SK-N-SH (cell line): Measurements from ENCODE around the gene LMX1A. TPM values are rescaled to one million over a fixed set of nuclear protein-coding genes. Genes with fewer than 3 reads are reported as not detected.
A peak's percentile ranks its signal among the peaks of the same experiment; 100 is the strongest.

ENCODE experiments used
- CTCF ChIA-PET: fragments of 300-600, 350-600 bp; formaldehyde crosslinking; extraction: SDS; loops from one replicate; lab custom pipeline; 2021; lab: Yijun Ruan, JAX
- POLR2A ChIA-PET: fragments of 350-600 bp; sonication (Branson Sonifier 250); formaldehyde crosslinking; extraction: SDS; loops from one replicate; lab custom pipeline; 2020; ENCODE audit warnings: antibody characterized with exemption, inconsistent platforms; lab: Yijun Ruan, JAX
- DNase-seq: peaks from one replicate; pipeline ENCODE4 v3.0.0; 2012
- H2AFZ ChIP-seq: fragments of 200-600 bp; sonication (generic); 2 replicates; pipeline ENCODE4 v1.8.1; 2016; ENCODE audit warnings: antibody characterized with exemption, mild to moderate bottlenecking, low read depth
- H3F3A ChIP-seq: fragments of 200-600 bp; sonication (generic); replicated peaks from 2 replicates; pipeline ENCODE3; 2016; ENCODE audit warnings: antibody characterized with exemption, mild to moderate bottlenecking; ENCODE audit not compliant: insufficient read depth
- H3K27ac ChIP-seq, 2 experiments: fragments of 200-500 bp in 1 of 2; fragments of 200-600 bp in 1 of 2; sonication (Bioruptor generic) in 1 of 2; sonication (generic), shearing (Covaris generic) in 1 of 2; 2 replicates each; pipeline versions ENCODE4 v1.5.1 to v1.6.1; 2014 to 2016; ENCODE audit warnings: low read depth in 2 of 2, inconsistent platforms in 1 of 2, low read length in 1 of 2, mild to moderate bottlenecking in 1 of 2, mixed read lengths in 1 of 2
- H3K27me3 ChIP-seq: fragments of 200-600 bp; sonication (generic), shearing (Covaris generic); 2 replicates; pipeline ENCODE4 v1.6.1; 2016; ENCODE audit warnings: mixed run types; ENCODE audit not compliant: insufficient read depth
- H3K36me3 ChIP-seq, 2 experiments: fragments of 200-500 bp in 1 of 2; fragments of 200-600 bp in 1 of 2; sonication (Bioruptor generic) in 1 of 2; sonication (generic) in 1 of 2; replicated peaks in 1 of 2; 2 replicates each; pipeline versions ENCODE3 to v1.5.1; 2014 to 2016; ENCODE audit warnings: low read length in 1 of 2, mild to moderate bottlenecking in 1 of 2; ENCODE audit not compliant: insufficient read depth in 2 of 2, control insufficient read depth in 1 of 2
- H3K4me1 ChIP-seq, 2 experiments: fragments of 200-500 bp in 1 of 2; fragments of 200-600 bp in 1 of 2; sonication (Bioruptor generic) in 1 of 2; sonication (generic), shearing (Covaris generic) in 1 of 2; 2 replicates each; pipeline versions ENCODE4 v1.5.1 to v1.6.1; 2014 to 2016; ENCODE audit warnings: low read depth in 1 of 2, low read length in 1 of 2, mixed run types in 1 of 2; ENCODE audit not compliant: insufficient read depth in 2 of 2, control insufficient read depth in 1 of 2
- H3K4me2 ChIP-seq: fragments of 200-600 bp; sonication (generic), shearing (Covaris generic); 2 replicates; pipeline ENCODE4 v1.6.1; 2017; ENCODE audit warnings: mixed run types
- H3K4me3 ChIP-seq, 2 experiments: fragments of 200-500 bp in 1 of 2; fragments of 200-600 bp in 1 of 2; sonication (Bioruptor generic) in 1 of 2; sonication (generic), shearing (Covaris generic) in 1 of 2; 2 replicates each; pipeline versions ENCODE4 v1.5.1 to v1.8.1; 2014 to 2016; ENCODE audit warnings: low read depth in 2 of 2, inconsistent platforms in 1 of 2, low read length in 1 of 2, mild to moderate bottlenecking in 1 of 2, mixed read lengths in 1 of 2, moderate library complexity in 1 of 2
- H3K79me2 ChIP-seq: fragments of 200-600 bp; sonication (generic); 2 replicates; pipeline ENCODE4 v1.8.1; 2017; ENCODE audit warnings: mild to moderate bottlenecking; ENCODE audit not compliant: insufficient read depth
- H3K9ac ChIP-seq: fragments of 200-600 bp; sonication (generic); 2 replicates; pipeline ENCODE4 v1.6.1; 2017; ENCODE audit warnings: mixed run types
- H3K9me2 ChIP-seq: fragments of 200-600 bp; sonication (generic); 2 replicates; pipeline ENCODE4 v1.6.1; 2017; ENCODE audit warnings: mixed run types
- H3K9me3 ChIP-seq: fragments of 200-600 bp; sonication (generic); 2 replicates; pipeline ENCODE4 v1.6.1; 2017; ENCODE audit warnings: mixed run types, mild to moderate bottlenecking, moderate library complexity
- H4K20me1 ChIP-seq: fragments of 200-600 bp; sonication (generic); 2 replicates; pipeline ENCODE4 v1.6.1; 2017; ENCODE audit warnings: mild to moderate bottlenecking, mixed run types; ENCODE audit not compliant: insufficient read depth
- CHD2 ChIP-seq: fragments of 150-350 bp; IDR thresholded peaks from 2 replicates; pipeline ENCODE4 v1.6.1; 2018; ENCODE audit warnings: low read length; ENCODE audit not compliant: partially characterized antibody
- EP300 ChIP-seq, 2 experiments: IDR thresholded peaks; 2 replicates each; pipeline versions ENCODE4 v1.4.0 to v1.6.1; 2012; ENCODE audit warnings: borderline replicate concordance in 1 of 2, low read depth in 1 of 2, low read length in 1 of 2
- FOSL2 ChIP-seq: IDR thresholded peaks from 2 replicates; pipeline ENCODE4 v1.4.0; 2012; ENCODE audit warnings: low read depth, mild to moderate bottlenecking, moderate library complexity, borderline replicate concordance
- FOXJ3 ChIP-seq: sonication (generic); formaldehyde crosslinking; IDR thresholded peaks from 2 replicates; pipeline ENCODE4 v1.5.1; 2020; ENCODE audit warnings: mild to moderate bottlenecking, missing genetic modification reagents
- FOXM1 ChIP-seq: IDR thresholded peaks from 2 replicates; pipeline ENCODE4 v1.4.0; 2012; ENCODE audit warnings: low read depth, mild to moderate bottlenecking
- MEF2A ChIP-seq: IDR thresholded peaks from 2 replicates; pipeline ENCODE4 v1.4.0; 2012; ENCODE audit warnings: low read depth, borderline replicate concordance
- MXI1 ChIP-seq: IDR thresholded peaks from 2 replicates; pipeline ENCODE4 v1.6.1; 2012; ENCODE audit warnings: mild to moderate bottlenecking, low read depth, low read length, improper control_type of control experiment
- RAD21 ChIP-seq: IDR thresholded peaks from 2 replicates; pipeline ENCODE4 v1.6.1; 2012; ENCODE audit warnings: mild to moderate bottlenecking, low read length
- RCOR1 ChIP-seq: fragments of 150-350 bp; IDR thresholded peaks from 2 replicates; pipeline ENCODE4 v1.6.1; 2017; ENCODE audit warnings: antibody characterized with exemption, low read length
- RXRA ChIP-seq: IDR thresholded peaks from 2 replicates; pipeline ENCODE4 v1.4.0; 2012; ENCODE audit warnings: low read depth, mild to moderate bottlenecking, borderline replicate concordance
- TAF1 ChIP-seq: IDR thresholded peaks from 2 replicates; pipeline ENCODE4 v1.6.1; 2012; ENCODE audit warnings: low read depth, mild to moderate bottlenecking, low read length, moderate library complexity, borderline replicate concordance
- TCF12 ChIP-seq: IDR thresholded peaks from 2 replicates; pipeline ENCODE4 v1.4.0; 2012
- YY1 ChIP-seq: IDR thresholded peaks from 2 replicates; pipeline ENCODE4 v1.4.0; 2012; ENCODE audit warnings: low read depth, mild to moderate bottlenecking
- WGBS: methylation state at CpG from one replicate; pipeline ENCODE4 v1.1.6; 2017; ENCODE audit warnings: low lambda C conversion rate; 5-methylcytosine and 5-hydroxymethylcytosine counted together
- polyA plus RNA-seq, 3 experiments: library from polyadenylated mRNA; depleted of rRNA; stranded (reverse); fragments of >200 nt; gene quantifications; 2 replicates each; pipeline ENCODE4 v1.2.3, GENCODE V29; 2012
- TF ChIP-seq, protein P1 (sequence below): IDR thresholded peaks from 2 replicates; pipeline ENCODE4 v1.4.0; 2012; ENCODE audit warnings: low read depth, borderline replicate concordance
- TF ChIP-seq, protein P2 (sequence below): fragments of 200-600 bp; sonication (generic); IDR thresholded peaks from 2 replicates; pipeline ENCODE4 v1.6.1; 2017; ENCODE audit warnings: antibody characterized with exemption, mild to moderate bottlenecking, moderate library complexity
- TF ChIP-seq, protein P3 (sequence below): fragments of 150-350 bp; IDR thresholded peaks from 2 replicates; pipeline ENCODE4 v1.6.1; 2016; ENCODE audit warnings: mild to moderate bottlenecking, low read depth, low read length
- TF ChIP-seq, protein P4 (sequence below): IDR thresholded peaks from 2 replicates; pipeline ENCODE4 v1.6.1; 2012; ENCODE audit warnings: mild to moderate bottlenecking, low read depth, low read length, moderate library complexity
- TF ChIP-seq, protein P5 (sequence below): fragments of 150-350 bp; IDR thresholded peaks from 2 replicates; pipeline ENCODE4 v1.6.1; 2017; ENCODE audit warnings: antibody characterized with exemption, low read length, low read depth, borderline replicate concordance

LMX1A gene
- polyA plus RNA-seq, 1 of the 3 experiments (the other 2 are of a cell fraction) = not detected

DNA sequence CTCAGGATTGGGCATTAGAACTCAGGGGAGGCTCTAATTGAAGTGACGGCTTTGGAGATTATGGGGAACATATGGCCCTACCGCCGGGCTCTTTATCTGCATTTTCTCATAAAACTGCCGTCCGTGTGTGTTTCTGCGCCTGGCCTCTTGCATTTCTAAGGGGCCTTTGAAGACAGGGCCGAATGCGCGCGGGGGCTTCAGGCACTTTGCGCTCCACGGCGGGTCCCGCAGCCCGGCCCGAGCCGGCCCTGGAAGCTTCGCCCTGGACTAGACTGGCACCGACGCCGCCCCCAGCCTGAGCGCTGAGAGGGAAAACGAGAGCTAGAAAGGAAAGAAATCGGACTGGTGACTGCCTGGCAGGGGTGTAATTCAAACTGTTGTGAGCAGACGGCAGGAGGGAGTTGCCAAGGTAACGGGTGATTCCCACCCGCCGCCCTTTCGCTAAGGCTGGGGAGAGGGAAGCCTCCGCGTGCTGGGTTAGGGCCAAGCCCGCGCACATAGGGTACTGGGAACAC lies 120.7 kb downstream of the LMX1A start:
- Histone ChIP-seq H3K27me3 (peaks cover 17% of the 10 kb centered on the region; the same call in 1 of the 2 replicates), H4K20me1 (no peaks in the 10 kb centered on the region), H3K4me2 (peak overlapping the region; percentile 52; the same call in 1 of the 2 replicates), H3K9me3 (no peaks in the 10 kb centered on the region)
- TF ChIP-seq RXRA (no peak), FOXJ3 (CRISPR knock-in tag) (no peak)
- TF ChIP-seq, protein P1, sequence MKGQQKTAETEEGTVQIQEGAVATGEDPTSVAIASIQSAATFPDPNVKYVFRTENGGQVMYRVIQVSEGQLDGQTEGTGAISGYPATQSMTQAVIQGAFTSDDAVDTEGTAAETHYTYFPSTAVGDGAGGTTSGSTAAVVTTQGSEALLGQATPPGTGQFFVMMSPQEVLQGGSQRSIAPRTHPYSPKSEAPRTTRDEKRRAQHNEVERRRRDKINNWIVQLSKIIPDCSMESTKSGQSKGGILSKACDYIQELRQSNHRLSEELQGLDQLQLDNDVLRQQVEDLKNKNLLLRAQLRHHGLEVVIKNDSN = no peak
- TF ChIP-seq, all 33 proteins: peak for 0
- no peak overlapping the region for H2AFZ ChIP-seq
- 2% methylated on average over 24 of the region's 33 CpGs for WGBS
- ChIA-PET CTCF (interaction anchor here (0.7 to 0.9 kb wide), 2 partner anchors 22 to 175 kb away, joined by 3 read pairs; no protein-coding TSS in a partner anchor), POLR2A (no interaction called here)
- peak overlapping the region; percentile 3 to 10; a peak in 2 of 4 replicates for H3K4me3 ChIP-seq
- no peaks in the 10 kb centered on the region for H3K79me2 ChIP-seq
- H3K36me3 ChIP-seq = no peaks in the 10 kb centered on the region
- peak; percentile 63 for DNase-seq
- H3K27ac ChIP-seq = no peak overlapping the region
- no peaks in the 10 kb centered on the region for H3K9me2 ChIP-seq
- H3K4me1 ChIP-seq = no peaks in the 10 kb centered on the region; a peak in 1 of 4 replicates
- no peaks in the 10 kb centered on the region for H3F3A ChIP-seq
- no peak overlapping the region for H3K9ac ChIP-seq

DNA sequence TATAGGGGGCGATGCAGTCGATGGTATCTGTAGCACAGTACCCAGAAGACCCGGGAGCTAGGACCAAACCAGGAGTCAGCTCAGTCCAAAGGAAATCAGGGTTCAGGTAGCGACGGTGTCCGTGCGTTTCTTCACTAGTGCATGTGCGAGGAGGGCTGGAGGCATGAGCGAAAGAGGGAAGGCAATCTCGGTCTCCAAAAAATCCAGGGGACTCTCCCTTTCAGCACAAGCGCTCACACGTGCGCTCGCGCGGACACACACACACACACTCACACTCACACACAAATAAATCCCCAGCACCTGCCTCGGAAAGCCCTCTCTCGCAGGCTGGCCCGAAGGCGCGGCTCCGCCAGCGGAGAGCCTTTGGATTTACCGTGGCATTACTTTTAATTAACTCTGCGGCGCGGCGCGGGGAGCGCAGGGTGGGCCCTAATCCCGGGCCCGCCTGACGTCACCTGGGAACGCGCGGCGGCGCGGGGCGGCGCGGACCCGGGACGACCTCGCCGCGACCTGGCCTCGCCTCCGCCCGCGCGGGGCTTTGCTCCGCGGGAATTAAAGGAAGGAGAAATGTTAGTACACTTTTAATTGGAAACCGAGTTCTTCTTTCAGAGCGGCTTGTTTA lies 121.2 kb downstream of the LMX1A start:
- WGBS = 19% methylated on average over 36 of the region's 56 CpGs
- no peak overlapping the region for H3K9ac ChIP-seq
- TF ChIP-seq, protein P2, sequence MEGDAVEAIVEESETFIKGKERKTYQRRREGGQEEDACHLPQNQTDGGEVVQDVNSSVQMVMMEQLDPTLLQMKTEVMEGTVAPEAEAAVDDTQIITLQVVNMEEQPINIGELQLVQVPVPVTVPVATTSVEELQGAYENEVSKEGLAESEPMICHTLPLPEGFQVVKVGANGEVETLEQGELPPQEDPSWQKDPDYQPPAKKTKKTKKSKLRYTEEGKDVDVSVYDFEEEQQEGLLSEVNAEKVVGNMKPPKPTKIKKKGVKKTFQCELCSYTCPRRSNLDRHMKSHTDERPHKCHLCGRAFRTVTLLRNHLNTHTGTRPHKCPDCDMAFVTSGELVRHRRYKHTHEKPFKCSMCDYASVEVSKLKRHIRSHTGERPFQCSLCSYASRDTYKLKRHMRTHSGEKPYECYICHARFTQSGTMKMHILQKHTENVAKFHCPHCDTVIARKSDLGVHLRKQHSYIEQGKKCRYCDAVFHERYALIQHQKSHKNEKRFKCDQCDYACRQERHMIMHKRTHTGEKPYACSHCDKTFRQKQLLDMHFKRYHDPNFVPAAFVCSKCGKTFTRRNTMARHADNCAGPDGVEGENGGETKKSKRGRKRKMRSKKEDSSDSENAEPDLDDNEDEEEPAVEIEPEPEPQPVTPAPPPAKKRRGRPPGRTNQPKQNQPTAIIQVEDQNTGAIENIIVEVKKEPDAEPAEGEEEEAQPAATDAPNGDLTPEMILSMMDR = no peak
- TF ChIP-seq YY1 (no peak), RAD21 (no peak), RCOR1 (no peak), EP300 (IDR thresholded peaks at IDR 0.05; ENCODE audit: borderline replicate concordance in 1 of 2, low read depth in 1 of 2, low read length in 1 of 2) (no peak), FOXM1 (no peak), TCF12 (no peak), MEF2A (no peak), FOSL2 (no peak), CHD2 (no peak), MXI1 (no peak), TAF1 (no peak)
- TF ChIP-seq, protein P3, sequence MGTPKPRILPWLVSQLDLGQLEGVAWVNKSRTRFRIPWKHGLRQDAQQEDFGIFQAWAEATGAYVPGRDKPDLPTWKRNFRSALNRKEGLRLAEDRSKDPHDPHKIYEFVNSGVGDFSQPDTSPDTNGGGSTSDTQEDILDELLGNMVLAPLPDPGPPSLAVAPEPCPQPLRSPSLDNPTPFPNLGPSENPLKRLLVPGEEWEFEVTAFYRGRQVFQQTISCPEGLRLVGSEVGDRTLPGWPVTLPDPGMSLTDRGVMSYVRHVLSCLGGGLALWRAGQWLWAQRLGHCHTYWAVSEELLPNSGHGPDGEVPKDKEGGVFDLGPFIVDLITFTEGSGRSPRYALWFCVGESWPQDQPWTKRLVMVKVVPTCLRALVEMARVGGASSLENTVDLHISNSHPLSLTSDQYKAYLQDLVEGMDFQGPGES = no peak
- TF ChIP-seq, protein P4, sequence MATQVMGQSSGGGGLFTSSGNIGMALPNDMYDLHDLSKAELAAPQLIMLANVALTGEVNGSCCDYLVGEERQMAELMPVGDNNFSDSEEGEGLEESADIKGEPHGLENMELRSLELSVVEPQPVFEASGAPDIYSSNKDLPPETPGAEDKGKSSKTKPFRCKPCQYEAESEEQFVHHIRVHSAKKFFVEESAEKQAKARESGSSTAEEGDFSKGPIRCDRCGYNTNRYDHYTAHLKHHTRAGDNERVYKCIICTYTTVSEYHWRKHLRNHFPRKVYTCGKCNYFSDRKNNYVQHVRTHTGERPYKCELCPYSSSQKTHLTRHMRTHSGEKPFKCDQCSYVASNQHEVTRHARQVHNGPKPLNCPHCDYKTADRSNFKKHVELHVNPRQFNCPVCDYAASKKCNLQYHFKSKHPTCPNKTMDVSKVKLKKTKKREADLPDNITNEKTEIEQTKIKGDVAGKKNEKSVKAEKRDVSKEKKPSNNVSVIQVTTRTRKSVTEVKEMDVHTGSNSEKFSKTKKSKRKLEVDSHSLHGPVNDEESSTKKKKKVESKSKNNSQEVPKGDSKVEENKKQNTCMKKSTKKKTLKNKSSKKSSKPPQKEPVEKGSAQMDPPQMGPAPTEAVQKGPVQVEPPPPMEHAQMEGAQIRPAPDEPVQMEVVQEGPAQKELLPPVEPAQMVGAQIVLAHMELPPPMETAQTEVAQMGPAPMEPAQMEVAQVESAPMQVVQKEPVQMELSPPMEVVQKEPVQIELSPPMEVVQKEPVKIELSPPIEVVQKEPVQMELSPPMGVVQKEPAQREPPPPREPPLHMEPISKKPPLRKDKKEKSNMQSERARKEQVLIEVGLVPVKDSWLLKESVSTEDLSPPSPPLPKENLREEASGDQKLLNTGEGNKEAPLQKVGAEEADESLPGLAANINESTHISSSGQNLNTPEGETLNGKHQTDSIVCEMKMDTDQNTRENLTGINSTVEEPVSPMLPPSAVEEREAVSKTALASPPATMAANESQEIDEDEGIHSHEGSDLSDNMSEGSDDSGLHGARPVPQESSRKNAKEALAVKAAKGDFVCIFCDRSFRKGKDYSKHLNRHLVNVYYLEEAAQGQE = no peak
- TF ChIP-seq, protein P5, sequence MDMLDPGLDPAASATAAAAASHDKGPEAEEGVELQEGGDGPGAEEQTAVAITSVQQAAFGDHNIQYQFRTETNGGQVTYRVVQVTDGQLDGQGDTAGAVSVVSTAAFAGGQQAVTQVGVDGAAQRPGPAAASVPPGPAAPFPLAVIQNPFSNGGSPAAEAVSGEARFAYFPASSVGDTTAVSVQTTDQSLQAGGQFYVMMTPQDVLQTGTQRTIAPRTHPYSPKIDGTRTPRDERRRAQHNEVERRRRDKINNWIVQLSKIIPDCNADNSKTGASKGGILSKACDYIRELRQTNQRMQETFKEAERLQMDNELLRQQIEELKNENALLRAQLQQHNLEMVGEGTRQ = no peak

More for the DNA sequence above, 121.2 kb downstream of the LMX1A start:
- no peaks in the 10 kb centered on the region for H4K20me1 ChIP-seq
- no peaks in the 10 kb centered on the region for H3K36me3 ChIP-seq
- H3K9me3 ChIP-seq = no peaks in the 10 kb centered on the region
- ChIA-PET CTCF (no interaction called here), POLR2A (no interaction called here)
- H3K9me2 ChIP-seq = no peaks in the 10 kb centered on the region
- no peaks in the 10 kb centered on the region for H3F3A ChIP-seq
- H3K4me1 ChIP-seq = no peaks in the 10 kb centered on the region; a peak in 1 of 4 replicates
- peak overlapping the region; percentile 52; the same call in 1 of the 2 replicates for H3K4me2 ChIP-seq
- peak; percentile 62 for DNase-seq
- H3K27me3 ChIP-seq = peaks cover 17% of the 10 kb centered on the region; the same call in 1 of the 2 replicates
- H3K79me2 ChIP-seq = no peaks in the 10 kb centered on the region
- no peak overlapping the region for H2AFZ ChIP-seq
- no peak overlapping the region for H3K27ac ChIP-seq
- H3K4me3 ChIP-seq = peak overlapping the region; percentile 3 to 10; a peak in 1 of 4 replicates
